Breast epithelium (tissue), 4 donors: ENCODE results near the gene SLITRK3. TPM values are rescaled to one million over a fixed set of nuclear protein-coding genes. Genes with fewer than 3 reads are reported as not detected.
A peak's percentile ranks its signal among the peaks of the same experiment; 100 is the strongest.

Experiments used
- DNase-seq, 2 donors: peaks; one replicate each; pipeline ENCODE4 v3.0.0-alpha.2; 2019; ENCODE audit warnings: low spot score in 2 of 2
- H3K27ac ChIP-seq, 2 donors: fragments of 200-600 bp; sonication (generic) in 1 of 2; one replicate each; pipeline ENCODE4 v1.5.1; 2016 to 2019; ENCODE audit warnings: mild to moderate bottlenecking in 1 of 2
- H3K27me3 ChIP-seq, 2 donors: fragments of 200-600 bp; sonication (generic) in 1 of 2; one replicate each; pipeline versions ENCODE4 v1.5.1 to v1.6.0; 2017 to 2019; ENCODE audit warnings: control low read depth in 1 of 2, mild to moderate bottlenecking in 1 of 2
- H3K36me3 ChIP-seq: fragments of 200-600 bp; one replicate; pipeline ENCODE4 v1.5.1; 2019
- H3K4me1 ChIP-seq, 2 donors: fragments of 200-600 bp; sonication (generic); one replicate each; pipeline ENCODE4 v1.5.1; 2016 to 2019; ENCODE audit warnings: control low read depth in 1 of 2
- H3K4me3 ChIP-seq, 3 donors: fragments of 200-600 bp; sonication (generic); 1 replicate in 2 of 3; 2 replicates in 1 of 3; pipeline ENCODE4 v1.5.1; 2016 to 2019; ENCODE audit warnings: mild to moderate bottlenecking in 3 of 3, moderate library complexity in 2 of 3
- H3K9me3 ChIP-seq, 2 donors: fragments of 200-600 bp; sonication (generic) in 1 of 2; one replicate each; pipeline ENCODE4 v1.5.1; 2016 to 2019; ENCODE audit warnings: control low read depth in 1 of 2
- POLR2A ChIP-seq: fragments of 450-650 bp; IDR thresholded peaks from one replicate; pipeline ENCODE4 v1.6.1; 2016; ENCODE audit warnings: antibody characterized with exemption, mild to moderate bottlenecking, moderate library complexity
- POLR2AphosphoS5 ChIP-seq, 3 donors: sonication (generic); formaldehyde crosslinking; IDR thresholded peaks; one replicate each; pipeline ENCODE4 v1.6.1; 2017; ENCODE audit warnings: antibody characterized with exemption in 3 of 3
- intact Hi-C: fragments of 100-400 bp; cut with DNase I; formaldehyde crosslinking; loops from one replicate; pipeline ENCODE4 v1.15.1; 2023; ENCODE audit warnings: low total_unique reads
- total RNA-seq, 3 donors: library from RNA; depleted of rRNA; stranded (reverse); fragments of >200 nt; gene quantifications; one replicate each; pipeline ENCODE4 v1.1.0, GENCODE V29; 2016
- TF ChIP-seq, protein P1 (sequence below), 3 donors: fragments of 450-650 bp; IDR thresholded peaks; one replicate each; pipeline ENCODE4 v1.5.1; 2016 to 2017; ENCODE audit warnings: antibody characterized with exemption in 3 of 3, mild to moderate bottlenecking in 3 of 3, moderate library complexity in 3 of 3

The SLITRK3 gene
- total RNA-seq, 3 donors from 2014 or later = 0.33 to 0.59 TPM; not detected in 1

GRCh38 chr3:165206454-165207266 is 10.5 kb upstream of the SLITRK3 start:
- no peaks in the 10 kb centered on the region for H3K4me1 ChIP-seq
- TF ChIP-seq, protein P1, sequence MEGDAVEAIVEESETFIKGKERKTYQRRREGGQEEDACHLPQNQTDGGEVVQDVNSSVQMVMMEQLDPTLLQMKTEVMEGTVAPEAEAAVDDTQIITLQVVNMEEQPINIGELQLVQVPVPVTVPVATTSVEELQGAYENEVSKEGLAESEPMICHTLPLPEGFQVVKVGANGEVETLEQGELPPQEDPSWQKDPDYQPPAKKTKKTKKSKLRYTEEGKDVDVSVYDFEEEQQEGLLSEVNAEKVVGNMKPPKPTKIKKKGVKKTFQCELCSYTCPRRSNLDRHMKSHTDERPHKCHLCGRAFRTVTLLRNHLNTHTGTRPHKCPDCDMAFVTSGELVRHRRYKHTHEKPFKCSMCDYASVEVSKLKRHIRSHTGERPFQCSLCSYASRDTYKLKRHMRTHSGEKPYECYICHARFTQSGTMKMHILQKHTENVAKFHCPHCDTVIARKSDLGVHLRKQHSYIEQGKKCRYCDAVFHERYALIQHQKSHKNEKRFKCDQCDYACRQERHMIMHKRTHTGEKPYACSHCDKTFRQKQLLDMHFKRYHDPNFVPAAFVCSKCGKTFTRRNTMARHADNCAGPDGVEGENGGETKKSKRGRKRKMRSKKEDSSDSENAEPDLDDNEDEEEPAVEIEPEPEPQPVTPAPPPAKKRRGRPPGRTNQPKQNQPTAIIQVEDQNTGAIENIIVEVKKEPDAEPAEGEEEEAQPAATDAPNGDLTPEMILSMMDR (IDR thresholded peaks at IDR 0.05) = peak in 2 of 3 donors; percentile 46 to 63
- TF ChIP-seq POLR2AphosphoS5 (IDR thresholded peaks at IDR 0.05) = no peak
- H3K27me3 ChIP-seq = peaks cover 0 to 11% of the 10 kb centered on the region in 2 donors
- H3K36me3 ChIP-seq = no peaks in the 10 kb centered on the region
- intact Hi-C loops = loop anchor here (5.0 kb wide), 1 partner anchor 141 kb away; no protein-coding TSS in a partner anchor
- no peak overlapping the region for H3K27ac ChIP-seq
- H3K9me3 ChIP-seq = no peaks in the 10 kb centered on the region
- peak; percentile 28 to 63 for DNase-seq
- peak overlapping the region; percentile 27 to 41 (median 29) for H3K4me3 ChIP-seq

DNA sequence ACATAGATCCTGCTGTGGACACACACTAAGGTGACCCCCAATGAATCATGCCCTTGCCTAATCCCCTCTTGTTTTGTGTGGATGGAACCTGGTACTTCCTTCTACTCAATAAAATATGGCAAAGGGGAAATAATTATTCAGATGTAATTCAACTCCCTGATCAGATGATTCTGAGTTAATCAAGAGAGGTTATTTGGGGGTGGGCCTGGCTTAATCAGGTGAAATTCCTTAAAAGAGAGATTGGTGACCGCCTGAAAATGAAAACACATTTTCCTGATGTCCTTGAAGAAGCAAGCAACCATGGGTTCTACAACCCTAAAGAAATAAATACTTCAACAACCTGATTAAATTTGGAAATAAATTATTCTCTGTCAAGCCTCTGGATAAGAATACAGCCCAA is 8.3 kb upstream of the SLITRK3 start:
- Histone ChIP-seq H3K4me1 (no peaks in the 10 kb centered on the region), H3K27me3 (peaks cover 0 to 19% of the 10 kb centered on the region in 2 donors), H3K36me3 (no peaks in the 10 kb centered on the region), H3K4me3 (no peak overlapping the region), H3K9me3 (no peaks in the 10 kb centered on the region), H3K27ac (no peak overlapping the region)
- TF ChIP-seq, protein P1 (IDR thresholded peaks at IDR 0.05) = no peak
- TF ChIP-seq POLR2A = no peak
- TF ChIP-seq POLR2AphosphoS5 (IDR thresholded peaks at IDR 0.05) = no peak
- intact Hi-C loops = no loop called here
- no peak for DNase-seq

DNA sequence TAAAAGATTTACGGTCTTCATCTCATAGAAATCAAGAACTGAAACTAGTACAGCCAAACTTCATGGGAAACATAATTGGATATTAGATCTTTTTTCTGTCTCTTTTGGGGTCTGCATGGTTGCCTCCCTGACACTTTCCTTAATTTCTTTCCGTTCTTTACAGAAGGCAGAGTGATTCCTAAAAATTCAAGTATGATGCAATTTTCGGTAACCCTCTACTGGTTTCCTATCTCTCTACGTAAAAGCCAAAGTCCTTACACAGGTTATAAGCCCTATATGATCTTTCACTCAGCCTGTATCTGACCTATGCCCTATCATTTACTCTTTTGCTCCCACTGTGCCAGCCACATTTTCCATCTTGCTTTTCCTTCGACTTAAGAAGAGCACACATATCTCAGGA is 6.8 kb upstream of the SLITRK3 start:
- no peak overlapping the region for H3K4me3 ChIP-seq
- no peaks in the 10 kb centered on the region for H3K4me1 ChIP-seq
- intact Hi-C loops = no loop called here
- no peak for DNase-seq
- no peaks in the 10 kb centered on the region for H3K36me3 ChIP-seq
- H3K27ac ChIP-seq = no peak overlapping the region
- TF ChIP-seq POLR2AphosphoS5 (IDR thresholded peaks at IDR 0.05) (no peak), POLR2A (no peak)
- TF ChIP-seq, protein P1 (IDR thresholded peaks at IDR 0.05) = no peak
- H3K9me3 ChIP-seq = no peaks in the 10 kb centered on the region
- peaks cover 0 to 27% of the 10 kb centered on the region in 2 donors for H3K27me3 ChIP-seq

- no peak for DNase-seq
- Histone ChIP-seq H3K36me3 (no peaks in the 10 kb centered on the region), H3K4me1 (no peaks in the 10 kb centered on the region), H3K27ac (no peak overlapping the region), H3K27me3 (peaks cover 0 to 37% of the 10 kb centered on the region in 2 donors), H3K9me3 (no peaks in the 10 kb centered on the region), H3K4me3 (no peak overlapping the region)
- intact Hi-C loops = no loop called here
- TF ChIP-seq POLR2A (no peak), POLR2AphosphoS5 (IDR thresholded peaks at IDR 0.05) (no peak)
- TF ChIP-seq, protein P1 (IDR thresholded peaks at IDR 0.05) = no peak
Observed at GRCh38 chr3:165201964-165202363, 5.8 kb upstream of the SLITRK3 start.

DNA sequence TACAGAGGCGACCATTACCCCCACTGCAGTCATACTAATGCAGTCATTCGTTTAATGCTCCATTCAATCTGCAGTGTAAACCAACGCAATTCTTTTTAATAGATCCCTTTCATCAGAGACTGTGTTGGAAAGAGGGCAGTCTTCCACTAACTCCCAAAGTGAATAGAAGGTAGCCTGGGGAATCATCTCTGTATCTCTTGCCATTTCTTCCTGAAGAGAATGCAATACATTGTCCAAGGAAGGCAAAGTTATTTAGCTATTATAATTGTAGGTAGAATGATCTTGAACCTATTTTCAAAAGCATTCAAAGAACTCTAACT is 1.3 kb upstream of the SLITRK3 start:
- no peak for DNase-seq
- intact Hi-C loops = no loop called here
- H3K27ac ChIP-seq = no peak overlapping the region
- TF ChIP-seq POLR2AphosphoS5 (IDR thresholded peaks at IDR 0.05) (no peak), POLR2A (no peak)
- TF ChIP-seq, protein P1 (IDR thresholded peaks at IDR 0.05) = no peak
- H3K9me3 ChIP-seq = no peaks in the 10 kb centered on the region
- no peaks in the 10 kb centered on the region for H3K36me3 ChIP-seq
- H3K4me3 ChIP-seq = no peak overlapping the region
- H3K27me3 ChIP-seq = peaks cover 3 to 72% of the 10 kb centered on the region in 2 donors
- peaks cover 11% of the 10 kb centered on the region in 2 donors for H3K4me1 ChIP-seq
